HepG2 (cell line): ENCODE results near the gene DSE. TPM values are rescaled to one million over a fixed set of nuclear protein-coding genes. Genes with fewer than 3 reads are reported as not detected.

Experiments used
- ATAC-seq: fragments of 200-7000 bp; cut with Tn5 transposase; 3 replicates; pipeline ENCODE4 v1.9.1; 2020; ENCODE audit warnings: mild to moderate bottlenecking, moderate library complexity
- BruUV-seq: library from RNA; stranded (reverse); fragments of 400-500 nt; replicated peaks from 2 replicates; lab custom pipeline; 2021; lab: Mats Ljungman, UMichigan
- CTCF ChIA-PET: fragments of 300-600 bp; formaldehyde crosslinking; extraction: SDS; loops from one replicate; lab custom pipeline; 2021; ENCODE audit warnings: low total read pairs, inconsistent platforms, low intra/inter-chr PET ratio; lab: Yijun Ruan, JAX
- POLR2A ChIA-PET: fragments of 350-600 bp; sonication (Branson Sonifier 250); formaldehyde crosslinking; loops from one replicate; lab custom pipeline; 2020; ENCODE audit warnings: antibody characterized with exemption, inconsistent platforms; lab: Yijun Ruan, JAX
- DNase-seq: peaks from one replicate; pipeline ENCODE4 v3.0.0-alpha.2; 2015; ENCODE audit warnings: low spot score
- FAIRE-seq: peaks from 3 replicates; lab custom pipeline; 2011; peaks lifted over from hg19 to GRCh38; lab: Jason Lieb, UNC
- H2AFZ ChIP-seq: one replicate; pipeline ENCODE4 v1.6.1; 2011; ENCODE audit warnings: low read length, inconsistent platforms
- H3K27ac ChIP-seq: fragments of 300-600 bp; 3 replicates; pipeline ENCODE4 v1.8.0; 2011; ENCODE audit warnings: mixed run types, mild to moderate bottlenecking, mixed read lengths, low read length, inconsistent platforms; ENCODE audit not compliant: insufficient read depth; ENCODE audit errors: extremely low read length
- H3K27me3 ChIP-seq, 2 experiments: fragments of 200-600 bp in 1 of 2; 2 replicates in 1 of 2; 3 replicates in 1 of 2; pipeline versions ENCODE4 v1.6.0 to v1.8.0; 2011; ENCODE audit warnings: low read length in 2 of 2, mild to moderate bottlenecking in 2 of 2, moderate library complexity in 2 of 2, inconsistent platforms in 1 of 2; ENCODE audit not compliant: insufficient read depth in 2 of 2, control insufficient read depth in 1 of 2
- H3K36me3 ChIP-seq, 2 experiments: fragments of 200-600 bp in 1 of 2; replicated peaks in 1 of 2; 2 replicates in 1 of 2; 3 replicates in 1 of 2; pipeline versions ENCODE4 v1.5.1 to v1.8.0; 2011; ENCODE audit warnings: low read length in 2 of 2, inconsistent platforms in 1 of 2; ENCODE audit not compliant: insufficient read depth in 2 of 2, control insufficient read depth in 1 of 2
- H3K4me1 ChIP-seq: 2 replicates; pipeline ENCODE4 v1.5.1; 2012; ENCODE audit warnings: low read length, inconsistent platforms; ENCODE audit not compliant: insufficient read depth
- H3K4me2 ChIP-seq: 2 replicates; pipeline ENCODE4 v1.6.0; 2011; ENCODE audit warnings: low read depth, low read length, inconsistent platforms
- H3K4me3 ChIP-seq, 3 experiments: fragments of 200-600 bp in 1 of 3; sonication (generic), shearing (Covaris generic) in 1 of 3; replicated peaks in 1 of 3; 2 replicates each; pipeline ENCODE4 v1.5.1; 2011 to 2016; ENCODE audit warnings: low read length in 3 of 3, inconsistent platforms in 2 of 3, low read depth in 2 of 3, mild to moderate bottlenecking in 2 of 3, control low read depth in 1 of 3, mixed read lengths in 1 of 3; ENCODE audit not compliant: insufficient read depth in 1 of 3
- H3K79me2 ChIP-seq: one replicate; pipeline ENCODE4 v1.6.1; 2011; ENCODE audit warnings: low read length, inconsistent platforms; ENCODE audit not compliant: insufficient read depth
- H3K9ac ChIP-seq: 2 replicates; pipeline ENCODE4 v1.6.0; 2011; ENCODE audit warnings: mild to moderate bottlenecking, low read depth, low read length, inconsistent platforms; ENCODE audit not compliant: insufficient read depth
- H3K9me3 ChIP-seq: 2 replicates; pipeline ENCODE4 v1.5.1; 2012; ENCODE audit warnings: mild to moderate bottlenecking, low read length
- H4K20me1 ChIP-seq: 2 replicates; pipeline ENCODE4 v1.6.0; 2011; ENCODE audit warnings: inconsistent platforms, mild to moderate bottlenecking, low read length, moderate library complexity; ENCODE audit not compliant: insufficient read depth
- ARID3A ChIP-seq: IDR thresholded peaks from 2 replicates; pipeline ENCODE4 v1.6.1; 2012; ENCODE audit warnings: low read depth, low read length, improper control_type of control experiment
- ARNT ChIP-seq: fragments of 450-650 bp; IDR thresholded peaks from 2 replicates; pipeline ENCODE4 v1.6.1; 2017
- DNMT1 ChIP-seq: sonication (generic); formaldehyde crosslinking; IDR thresholded peaks from 2 replicates; pipeline ENCODE4 v1.5.1; 2020; ENCODE audit warnings: mild to moderate bottlenecking, missing genetic modification reagents
- HMG20B ChIP-seq: conservative IDR thresholded peaks from 2 replicates; pipeline ENCODE4 v1.6.1; 2016; ENCODE audit warnings: missing genetic modification reagents, missing compliant biosample characterization
- JUND ChIP-seq: sonication (generic); formaldehyde crosslinking; IDR thresholded peaks from 2 replicates; pipeline ENCODE4 v1.8.0; 2022; ENCODE audit warnings: mild to moderate bottlenecking, missing genetic modification reagents
- KDM1A ChIP-seq: IDR thresholded peaks from 2 replicates; pipeline ENCODE4 v1.6.1; 2016; ENCODE audit warnings: missing compliant biosample characterization
- KLF11 ChIP-seq: IDR thresholded peaks from 2 replicates; pipeline ENCODE4 v1.6.1; 2016; ENCODE audit warnings: missing compliant biosample characterization
- NFRKB ChIP-seq: fragments of 450-650 bp; IDR thresholded peaks from 2 replicates; pipeline ENCODE4 v1.6.1; 2017
- SALL2 ChIP-seq: sonication (generic); formaldehyde crosslinking; IDR thresholded peaks from 2 replicates; pipeline ENCODE4 v1.8.1; 2023; ENCODE audit warnings: mild to moderate bottlenecking, missing genetic modification reagents, inconsistent platforms
- SATB2 ChIP-seq: sonication (generic); formaldehyde crosslinking; IDR thresholded peaks from 2 replicates; pipeline ENCODE4 v1.5.0; 2020; ENCODE audit warnings: missing genetic modification reagents
- SMARCE1 ChIP-seq: fragments of 450-650 bp; IDR thresholded peaks from 2 replicates; pipeline ENCODE4 v1.6.1; 2017; ENCODE audit warnings: borderline replicate concordance
- STAT6 ChIP-seq: sonication (generic); formaldehyde crosslinking; IDR thresholded peaks from 2 replicates; pipeline ENCODE4 v1.4.0; 2020; ENCODE audit warnings: missing genetic modification reagents, mild to moderate bottlenecking, borderline replicate concordance
- U2AF2 ChIP-seq: fragments of 200-400 bp; formaldehyde crosslinking; IDR thresholded peaks from 2 replicates; pipeline ENCODE4 v1.6.1; 2017; ENCODE audit warnings: low read depth, mild to moderate bottlenecking, low read length
- ZBTB49 ChIP-seq: sonication (generic); formaldehyde crosslinking; IDR thresholded peaks from 2 replicates; pipeline ENCODE4 v1.4.0; 2020; ENCODE audit warnings: missing genetic modification reagents, borderline replicate concordance
- ZKSCAN8 ChIP-seq: IDR thresholded peaks from 2 replicates; pipeline ENCODE4 v1.6.1; 2016; ENCODE audit warnings: borderline replicate concordance, missing genetic modification reagents, missing compliant biosample characterization
- ZNF225 ChIP-seq: sonication (generic); formaldehyde crosslinking; IDR thresholded peaks from 2 replicates; pipeline ENCODE4 v1.4.0; 2020; ENCODE audit warnings: mild to moderate bottlenecking, missing genetic modification reagents
- ZNF367 ChIP-seq: sonication (generic); formaldehyde crosslinking; IDR thresholded peaks from 2 replicates; pipeline ENCODE4 v1.4.0; 2020; ENCODE audit warnings: missing genetic modification reagents, borderline replicate concordance
- ZNF619 ChIP-seq: sonication (generic); formaldehyde crosslinking; IDR thresholded peaks from 2 replicates; pipeline ENCODE4 v1.4.0; 2020; ENCODE audit warnings: mild to moderate bottlenecking, missing genetic modification reagents
- WGBS: methylation state at CpG from one replicate; pipeline ENCODE4 v1.1.6; 2017; ENCODE audit warnings: low lambda C conversion rate; 5-methylcytosine and 5-hydroxymethylcytosine counted together
- in situ Hi-C: cut with HindIII; loops from 2 replicates; pipeline ENCODE4 v1.10.0; 2017; ENCODE audit warnings: low pct_unique_long_range_greater_than_20kb; ENCODE audit not compliant: extremely low pct_ligation_motif_present
- intact Hi-C: fragments of 100-400 bp; cut with micrococcal nuclease; formaldehyde crosslinking; loops from one replicate; pipeline ENCODE4 v1.10.0; 2022; ENCODE audit not compliant: unreplicated experiment
- polyA plus RNA-seq, 8 experiments: library from polyadenylated mRNA; depleted of rRNA in 3 of 8; stranded (reverse) in 7 of 8; unstranded in 1 of 8; fragments of >200 nt; fragmentation: Illumina TruSeq in 4 of 8; extraction: Trizol in 4 of 8; gene quantifications; 2 replicates each; pipeline versions ENCODE4 v1.2.1 to v1.2.3, GENCODE V29; 2011 to 2016; ENCODE audit warnings: low read depth in 4 of 8, missing spikeins in 1 of 8, mixed read lengths in 1 of 8; ENCODE audit not compliant: insufficient read depth in 1 of 8
- total RNA-seq, 5 experiments: library from RNA; depleted of rRNA; stranded (reverse); fragments of >200 nt; fragmentation: Illumina TruSeq; extraction: Trizol; gene quantifications; 2 replicates each; pipeline ENCODE4 v1.2.3, GENCODE V29; 2016; ENCODE audit warnings: low read depth in 1 of 5

Gene DSE
- total and polyA plus RNA-seq, 2 of the 13 experiments (the other 11 are each of a cell fraction or from before 2014, with no cell fraction given): 2.6 to 4.6 TPM

GRCh38 chr6:116393430-116393829 lies 22.7 kb downstream of the DSE start (continued):
- no peak for TF ChIP-seq STAT6 (CRISPR knock-in tag)
- TF ChIP-seq ARNT: no peak
- TF ChIP-seq JUND (CRISPR knock-in tag): no peak
- no peak for TF ChIP-seq DNMT1 (CRISPR knock-in tag)

- no peaks in the 10 kb centered on the region; a peak in 1 of 5 replicates for H3K27me3 ChIP-seq
- H3K4me3 ChIP-seq: no peak overlapping the region
- no peaks in the 10 kb centered on the region for H3K36me3 ChIP-seq
- intact Hi-C loops (no loop called here), in situ Hi-C loops (no loop called here)
- DNase-seq: no peak
- H2AFZ ChIP-seq: no peak overlapping the region
- H3K4me2 ChIP-seq: no peak overlapping the region
- no peaks in the 10 kb centered on the region for H3K9me3 ChIP-seq
- no peak overlapping the region for H3K27ac ChIP-seq
- no peak for ATAC-seq
- H3K4me1 ChIP-seq: peaks cover 8% of the 10 kb centered on the region
- WGBS: 50% methylated on average over 3 of the region's 3 CpGs
- FAIRE-seq: no peak
- H3K79me2 ChIP-seq: no peaks in the 10 kb centered on the region
- no TSS peak for BruUV-seq
- CTCF ChIA-PET: no interaction called here
- POLR2A ChIA-PET: no interaction called here
- H3K9ac ChIP-seq: no peak overlapping the region
- no peaks in the 10 kb centered on the region for H4K20me1 ChIP-seq
- TF ChIP-seq ZBTB49 (CRISPR knock-in tag) (no peak), ZNF619 (CRISPR knock-in tag) (no peak), U2AF2 (no peak), HMG20B (CRISPR knock-in tag) (no peak), KDM1A (CRISPR knock-in tag) (no peak), SATB2 (CRISPR knock-in tag) (no peak), KLF11 (no peak), SALL2 (CRISPR knock-in tag) (no peak), ARID3A (no peak), ZNF367 (CRISPR knock-in tag) (no peak), ZKSCAN8 (CRISPR knock-in tag) (no peak), SMARCE1 (no peak), ZNF225 (CRISPR knock-in tag) (no peak), NFRKB (no peak)
Measured at GRCh38 chr6:116395647-116396046, 24.9 kb downstream of the DSE start.
